ENCODE data around the gene TADA2A.
A peak's percentile ranks its signal among the peaks of the same experiment; 100 is the strongest.

GRCh38 chr17:37489197-37490001 lies 82.7 kb downstream of the TADA2A start, which contains the start of gene DUSP14:
- TF ChIP-seq CTCF (conservative IDR thresholded peaks at IDR 0.05; ENCODE audit: low read length) (peak; percentile 59), EZH2phosphoT487 (IDR thresholded peaks at IDR 0.05; ENCODE audit: borderline replicate concordance, low read depth, low read length) (no peak)
